GM19328 (cell line): ENCODE data around the gene MLPH.

Source experiments
- ATAC-seq: cut with Tn5 transposase; IDR thresholded peaks from one replicate; pipeline ENCODE4 v1.9.1; 2021; ENCODE audit warnings: mild to moderate bottlenecking, moderate library complexity; ENCODE audit not compliant: unreplicated experiment

MLPH gene

GRCh38 chr2:237496428-237496827 is 9.4 kb downstream of the MLPH start:
- no peak for ATAC-seq

- no peak for ATAC-seq
Observed at GRCh38 chr2:237497009-237497837, 10.2 kb downstream of the MLPH start.

DNA sequence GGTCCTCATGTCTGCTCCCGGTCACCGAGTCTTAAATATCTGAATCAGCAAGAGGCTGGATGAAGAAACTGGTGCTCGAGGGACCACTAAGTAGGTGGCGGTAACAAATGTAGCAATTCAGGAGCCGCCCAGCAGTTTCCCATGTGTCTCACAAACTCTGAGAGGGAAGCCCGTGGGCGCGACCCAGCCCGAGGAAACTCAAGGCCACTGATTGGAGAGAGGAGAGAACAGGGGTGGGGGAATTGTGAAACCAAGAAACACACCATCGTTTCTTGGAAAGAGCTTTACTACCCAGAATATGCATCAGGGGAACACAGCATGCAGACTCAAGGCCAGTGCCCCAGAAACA is 10.8 kb downstream of the MLPH start:
- ATAC-seq = no peak

- ATAC-seq = no peak
Observed at GRCh38 chr2:237498341-237498740, 11.3 kb downstream of the MLPH start.

DNA sequence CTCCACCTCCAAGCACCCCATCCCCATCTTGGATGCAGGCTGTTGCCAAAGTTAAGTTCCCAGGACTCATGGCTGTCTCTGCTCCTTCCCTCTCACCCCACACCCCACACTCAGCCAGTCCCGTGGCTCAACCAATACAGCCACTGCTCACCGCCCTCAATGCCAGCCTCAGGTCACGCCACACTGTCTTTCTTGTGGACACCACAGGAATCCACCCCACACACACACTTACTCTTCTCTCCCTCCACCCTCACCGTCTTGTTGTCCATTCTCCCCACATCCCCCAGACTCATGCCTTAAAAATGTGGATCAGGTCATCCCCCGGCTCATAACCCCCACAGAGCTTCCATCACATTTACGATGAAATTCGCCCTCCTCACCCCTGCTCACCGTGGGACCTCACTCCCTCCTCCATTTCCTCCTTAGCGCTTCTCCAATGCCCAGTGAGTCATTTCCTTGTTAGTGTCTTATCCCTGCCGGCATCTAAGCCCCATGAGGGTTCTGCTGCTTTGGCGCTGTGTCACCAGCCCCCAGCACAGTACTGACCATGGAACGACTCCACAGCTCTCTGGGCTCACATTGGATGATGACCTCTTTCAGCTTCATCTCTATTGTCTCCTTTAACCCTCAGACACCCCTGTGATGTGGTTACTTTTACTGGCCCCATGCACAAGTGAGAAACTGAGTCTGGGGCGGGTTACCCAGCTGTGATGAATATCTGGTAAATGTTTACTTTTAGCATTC is 13.8 kb downstream of the MLPH start:
- no peak for ATAC-seq

DNA sequence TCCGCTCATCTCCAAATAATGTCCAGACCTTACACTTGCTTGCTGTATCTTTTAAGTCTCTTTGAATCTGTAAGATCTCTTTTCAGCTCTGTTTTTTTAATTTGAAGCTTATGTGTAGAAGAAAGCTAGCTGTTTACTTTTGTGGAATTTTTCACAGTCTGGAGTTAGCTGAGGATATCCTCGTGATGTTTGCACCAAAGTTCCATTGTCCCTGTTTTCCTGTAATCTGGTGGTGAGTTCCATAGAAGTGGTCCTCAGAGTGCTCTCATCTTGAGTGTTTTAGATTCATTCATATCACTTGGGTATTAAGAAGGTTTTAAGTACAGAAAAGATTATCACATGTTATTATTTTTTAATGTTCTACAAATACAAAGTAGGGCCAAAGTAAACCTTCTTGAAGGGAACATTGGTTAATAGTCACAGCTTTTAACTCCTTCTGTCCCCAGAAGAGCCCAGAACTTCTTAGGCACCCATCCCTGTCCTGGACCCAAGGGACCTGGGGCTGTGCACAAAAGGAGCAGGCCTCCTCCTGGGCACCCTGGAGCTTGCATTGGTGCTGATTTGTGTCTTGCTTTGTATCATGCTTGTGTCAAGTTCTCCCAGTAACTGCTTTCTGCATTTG is 15.0 kb downstream of the MLPH start:
- no peak for ATAC-seq

GRCh38 chr2:237503201-237503600 is 16.1 kb downstream of the MLPH start:
- no peak for ATAC-seq

DNA sequence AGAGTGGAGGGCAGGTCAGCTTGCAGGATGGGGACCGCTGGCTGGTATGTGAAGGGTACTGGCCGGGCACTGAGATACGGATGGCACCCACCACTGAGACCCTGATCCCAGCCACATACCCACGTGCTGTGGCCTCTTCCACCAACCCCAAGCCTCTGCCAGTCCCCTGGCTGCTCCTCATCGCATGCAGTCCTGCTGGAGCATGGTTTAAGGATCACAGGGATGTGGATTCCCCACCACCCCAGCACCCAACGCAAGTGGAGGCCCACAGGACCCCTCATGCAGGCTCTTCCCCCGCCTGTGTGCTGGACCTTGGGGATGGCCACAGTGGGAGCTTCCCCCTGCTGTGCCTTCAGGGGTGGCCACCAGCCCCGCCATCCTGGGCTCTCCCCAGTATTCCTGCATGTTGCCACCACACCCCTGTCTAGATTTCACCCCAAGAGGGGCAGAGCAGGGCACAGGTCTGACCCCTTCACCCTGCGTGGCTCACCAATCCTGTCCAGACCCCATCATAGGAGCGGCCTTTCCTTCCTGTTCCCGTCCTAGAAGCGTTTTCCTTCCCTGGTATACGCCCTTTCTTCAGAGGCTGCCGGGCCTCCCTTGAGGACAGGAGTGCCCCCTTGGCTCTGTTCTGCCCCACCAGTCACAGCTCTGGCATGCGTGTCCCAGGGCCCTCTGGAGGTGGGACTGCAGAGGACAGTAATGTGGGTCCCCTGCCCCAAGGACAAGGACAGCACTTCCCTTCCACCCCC is 18.3 kb downstream of the MLPH start:
- ATAC-seq = no peak

DNA sequence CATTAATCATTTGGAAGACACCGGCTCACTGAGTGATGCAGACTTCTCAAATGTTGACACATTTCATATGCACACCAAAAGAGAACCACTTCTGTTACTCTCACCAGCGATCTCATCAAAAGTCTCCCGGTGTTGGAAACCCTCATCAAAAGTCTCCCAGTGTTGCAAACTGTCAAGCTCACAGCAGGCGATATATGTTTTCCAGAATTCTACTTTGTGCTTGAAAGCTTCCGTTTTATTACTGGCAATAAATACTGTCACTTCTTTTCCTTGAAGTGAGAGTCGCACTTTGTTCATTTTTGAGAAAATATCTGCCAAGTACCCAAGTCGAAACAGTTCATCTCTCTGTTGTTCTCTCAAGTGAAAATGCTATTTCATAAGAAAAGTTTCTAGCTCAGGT is 20.5 kb downstream of the MLPH start:
- ATAC-seq = no peak

DNA sequence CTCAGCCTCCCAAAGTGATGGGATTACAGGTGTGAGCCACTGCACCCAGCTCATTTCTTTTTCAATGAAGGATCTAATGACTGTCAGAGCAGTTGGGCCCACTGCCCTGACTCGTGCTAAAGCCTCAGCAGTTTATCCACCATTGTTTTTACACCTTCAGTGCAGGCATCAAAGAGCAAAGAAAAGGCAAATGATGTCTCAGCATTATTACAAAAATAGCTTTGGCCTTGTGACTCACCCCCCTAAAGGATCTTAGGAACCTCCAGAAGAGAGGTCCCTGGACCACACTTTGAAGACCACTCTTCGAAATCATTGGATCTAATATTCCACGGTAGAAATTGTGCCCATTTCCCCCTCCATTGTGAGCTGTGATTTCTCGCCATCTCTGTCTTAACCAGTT is 21.3 kb downstream of the MLPH start:
- no peak for ATAC-seq

GRCh38 chr2:237509151-237509550 is 22.1 kb downstream of the MLPH start:
- ATAC-seq = no peak

DNA sequence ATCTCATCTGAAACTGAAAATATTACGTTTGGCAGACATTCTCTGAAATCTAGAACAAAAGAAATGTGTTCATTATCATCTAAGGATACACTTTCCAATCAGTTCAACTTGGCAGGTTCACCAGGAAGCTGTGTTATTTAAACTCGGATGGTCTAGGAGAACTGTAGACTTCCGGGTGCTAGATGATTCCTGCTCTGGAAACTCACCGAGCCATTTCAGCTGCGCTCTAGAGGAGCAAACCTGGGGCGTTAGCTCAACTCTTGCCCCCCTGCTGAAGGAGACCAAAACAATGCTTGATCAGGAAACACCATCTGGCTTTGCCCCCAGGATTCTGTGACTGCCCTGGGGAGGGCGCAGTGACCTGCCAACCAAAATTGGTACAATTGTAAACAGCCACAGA is 22.9 kb downstream of the MLPH start:
- no peak for ATAC-seq

GRCh38 chr2:237510502-237511217 is 23.6 kb downstream of the MLPH start:
- ATAC-seq = no peak

GRCh38 chr2:237511433-237511832 is 24.4 kb downstream of the MLPH start:
- no peak for ATAC-seq

DNA sequence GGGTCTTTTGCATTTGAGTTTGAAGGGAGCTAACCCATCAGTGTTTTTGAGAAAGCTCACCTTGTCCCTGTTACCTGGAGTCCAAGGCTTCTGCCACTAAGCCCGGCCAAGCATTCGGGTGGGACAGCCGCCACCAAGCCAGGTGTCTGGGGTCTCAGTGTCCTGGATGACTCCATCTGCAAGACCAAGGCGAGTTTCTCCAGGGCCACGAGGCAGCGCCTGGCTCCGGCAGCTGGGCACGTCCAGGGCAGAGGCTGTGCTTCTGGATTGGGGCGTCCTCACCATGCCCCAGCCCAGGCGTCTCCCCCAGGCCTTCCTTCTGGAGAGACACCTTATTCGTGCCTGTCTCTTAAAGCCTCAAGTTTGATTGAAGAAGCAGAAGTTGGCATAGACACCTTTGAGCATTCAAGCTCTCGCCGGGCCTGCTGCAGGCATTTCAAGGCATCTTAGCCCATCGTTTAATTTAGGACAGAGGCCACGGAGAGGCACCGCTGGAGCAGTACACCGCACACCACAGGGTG is 24.9 kb downstream of the MLPH start:
- no peak for ATAC-seq

GRCh38 chr2:237512774-237513466 is 25.9 kb downstream of the MLPH start:
- no peak for ATAC-seq

- ATAC-seq = no peak
Observed at GRCh38 chr2:237513693-237514092, 26.6 kb downstream of the MLPH start.

DNA sequence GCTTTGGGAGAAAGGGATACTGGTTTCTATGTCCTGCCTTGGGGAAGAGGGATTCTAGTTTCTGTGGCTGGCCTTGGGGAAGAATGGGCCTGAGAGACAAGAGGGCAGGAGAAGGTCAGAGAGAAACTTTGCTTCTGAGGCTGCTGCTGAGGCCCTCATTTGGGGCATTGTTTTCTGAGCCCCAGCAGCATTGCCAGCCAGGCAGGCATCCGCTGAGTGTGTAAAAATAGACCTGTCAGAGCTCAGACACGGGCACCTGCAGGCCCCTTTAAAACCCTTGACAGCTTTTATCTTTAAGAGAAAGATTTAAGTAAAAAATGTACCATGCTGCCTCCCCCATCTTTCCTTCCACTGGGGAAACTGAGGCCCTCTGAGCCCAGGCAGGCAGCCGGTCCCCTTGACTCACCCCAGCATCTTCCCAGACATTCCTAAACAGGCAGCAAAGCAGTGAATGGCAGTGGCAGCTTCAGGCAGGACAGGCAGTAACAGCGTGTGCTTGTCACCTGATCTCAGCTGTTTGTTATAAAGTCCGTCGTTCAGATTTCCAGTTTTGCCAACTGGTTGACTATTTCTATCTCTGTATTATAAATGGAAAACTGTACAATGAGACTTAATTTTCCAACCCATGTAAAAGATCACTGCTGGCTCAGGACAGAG is 27.6 kb downstream of the MLPH start:
- no peak for ATAC-seq

DNA sequence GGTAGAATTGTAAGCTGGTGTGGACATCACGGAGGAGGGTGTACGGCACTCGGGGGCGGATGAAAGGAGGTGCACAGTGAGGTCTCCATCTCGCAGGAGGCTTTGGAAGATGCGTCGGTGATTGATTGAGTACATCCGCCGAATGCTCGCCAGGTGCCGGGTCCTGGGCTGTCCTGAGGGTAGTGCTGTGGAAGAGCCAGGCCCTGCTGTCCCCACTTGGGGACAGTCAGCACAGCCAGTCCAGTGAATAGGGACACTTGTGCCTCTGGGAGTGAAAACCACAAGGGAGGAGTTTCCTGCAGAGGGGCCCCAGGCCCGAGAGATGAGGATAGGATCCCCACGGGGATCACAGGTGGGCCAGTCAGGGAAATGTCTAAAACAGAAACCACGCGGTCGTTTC is 28.1 kb downstream of the MLPH start:
- ATAC-seq = no peak
